Activated CD8-positive, alpha-beta T cell treated with anti-CD3 and anti-CD28 coated beads for 36 hours (primary cell): ENCODE results near the gene PLXND1. TPM values are rescaled to one million over a fixed set of nuclear protein-coding genes. Genes with fewer than 3 reads are reported as not detected.
"Not testable (repeated sequence)": the region's sequence is repeated elsewhere in the genome, so short reads cannot be mapped to it uniquely, and the experiment has no call there.

ENCODE experiments used
- ATAC-seq: fragments of 200-7000 bp; cut with Tn5 transposase; one replicate; pipeline ENCODE4 v1.10.0; 2021; ENCODE audit warnings: mild to moderate bottlenecking, moderate library complexity
- CTCF ChIA-PET: fragments of 350-600 bp; sonication (Branson Sonifier 250); formaldehyde crosslinking; loops from one replicate; lab custom pipeline; 2021; ENCODE audit warnings: antibody characterized with exemption; lab: Charles Lee
- POLR2A ChIA-PET: fragments of 350-600 bp; sonication (Branson Sonifier 250); formaldehyde crosslinking; loops from one replicate; lab custom pipeline; 2021; ENCODE audit warnings: antibody characterized with exemption; lab: Charles Lee
- DNase-seq: peaks from one replicate; pipeline ENCODE4 v3.0.0-alpha.2; 2020
- H3K27ac Mint-ChIP-seq: one replicate; pipeline ENCODE4 v1.8.0; 2021; ENCODE audit warnings: mild to moderate bottlenecking, mixed read lengths
- H3K27me3 Mint-ChIP-seq: one replicate; pipeline ENCODE4 v1.8.0; 2021; ENCODE audit warnings: mixed read lengths
- H3K36me3 Mint-ChIP-seq: one replicate; pipeline ENCODE4 v1.8.0; 2021; ENCODE audit warnings: low read depth, mixed read lengths
- H3K4me1 Mint-ChIP-seq: one replicate; pipeline ENCODE4 v1.8.0; 2021; ENCODE audit warnings: low read depth, mixed read lengths
- H3K4me3 Mint-ChIP-seq: one replicate; pipeline ENCODE4 v1.8.0; 2021; ENCODE audit warnings: mild to moderate bottlenecking, moderate library complexity, mixed read lengths
- H3K9me3 Mint-ChIP-seq: one replicate; pipeline ENCODE4 v1.8.0; 2021; ENCODE audit warnings: mixed read lengths
- CTCF ChIP-seq: fragments of 200-600 bp; IDR thresholded peaks from one replicate; pipeline ENCODE4 v1.8.0; 2022; ENCODE audit warnings: antibody characterized with exemption, mild to moderate bottlenecking
- intact Hi-C: fragments of 100-400 bp; cut with micrococcal nuclease; formaldehyde crosslinking; loops from one replicate; pipeline ENCODE4 v1.10.0; 2022
- total RNA-seq, 2 experiments: library from RNA; stranded (reverse); gene quantifications; one replicate each; pipeline ENCODE4 v1.2.3, GENCODE V29; 2021

Gene PLXND1
- total RNA-seq, 2 experiments from 2014 or later, result 10.7 to 12.5 TPM

- H3K27ac Mint-ChIP-seq, result no peak overlapping the region
- no peak overlapping the region for H3K4me3 Mint-ChIP-seq
- H3K4me1 Mint-ChIP-seq, result peaks cover 4% of the 10 kb centered on the region
- POLR2A ChIA-PET, result no interaction called here
- ATAC-seq (no peak), DNase-seq (no peak)
- no peaks in the 10 kb centered on the region for H3K9me3 Mint-ChIP-seq
- no peaks in the 10 kb centered on the region for H3K36me3 Mint-ChIP-seq
- no peaks in the 10 kb centered on the region for H3K27me3 Mint-ChIP-seq
- intact Hi-C loops, result loop anchor here (5.0 kb wide), 1 partner anchor 176 kb away; no protein-coding TSS in a partner anchor
- no peak for TF ChIP-seq CTCF
- CTCF ChIA-PET, result interaction anchor here (0.8 kb wide), 1 partner anchor 282 kb away, joined by 3 read pairs; no protein-coding TSS in a partner anchor
Measured at GRCh38 chr3:129651435-129652202, 45.1 kb upstream of the PLXND1 start.

GRCh38 chr3:129650256-129650872, 43.9 kb upstream of the PLXND1 start:
- peak; percentile 67 for ATAC-seq
- Mint-ChIP-seq H3K27me3 (no peaks in the 10 kb centered on the region), H3K27ac (no peak overlapping the region), H3K4me1 (peaks cover 4% of the 10 kb centered on the region), H3K4me3 (no peak overlapping the region), H3K9me3 (no peaks in the 10 kb centered on the region), H3K36me3 (no peaks in the 10 kb centered on the region)
- ChIA-PET POLR2A (no interaction called here), CTCF (interaction anchor here (0.9 to 5.0 kb wide), 11 partner anchors 11 to 284 kb away, joined by 3 to 46 read pairs (median 6); no protein-coding TSS in a partner anchor)
- peak; percentile 71 for TF ChIP-seq CTCF
- peak; percentile 80 for DNase-seq
- intact Hi-C loops, result loop anchor here (1.0 to 5.0 kb wide), 2 partner anchors 177 to 284 kb away; no protein-coding TSS in a partner anchor

GRCh38 chr3:129648391-129648790, 41.9 kb upstream of the PLXND1 start:
- Mint-ChIP-seq H3K36me3 (no peaks in the 10 kb centered on the region), H3K4me3 (no peak overlapping the region), H3K9me3 (no peaks in the 10 kb centered on the region), H3K27ac (no peak overlapping the region), H3K27me3 (no peaks in the 10 kb centered on the region), H3K4me1 (peaks cover 4% of the 10 kb centered on the region)
- ATAC-seq, result no peak
- no peak for TF ChIP-seq CTCF
- ChIA-PET CTCF (interaction anchor here (0.9 to 5.0 kb wide), 6 partner anchors 20 to 294 kb away, joined by 3 to 46 read pairs (median 7); no protein-coding TSS in a partner anchor), POLR2A (no interaction called here)
- no peak for DNase-seq
- intact Hi-C loops, result no loop called here

- POLR2A ChIA-PET, result no interaction called here
- H3K27me3 Mint-ChIP-seq, result no peaks in the 10 kb centered on the region
- H3K36me3 Mint-ChIP-seq, result no peaks in the 10 kb centered on the region
- no peak overlapping the region for H3K4me3 Mint-ChIP-seq
- ATAC-seq (no peak), DNase-seq (no peak)
- peaks cover 1% of the 10 kb centered on the region for H3K4me1 Mint-ChIP-seq
- no peak overlapping the region for H3K27ac Mint-ChIP-seq
- no peaks in the 10 kb centered on the region for H3K9me3 Mint-ChIP-seq
- TF ChIP-seq CTCF, result no peak
- CTCF ChIA-PET, result interaction anchor here (5.0 kb wide), 1 partner anchor 182 kb away, joined by 46 read pairs; no protein-coding TSS in a partner anchor
- intact Hi-C loops, result no loop called here
Measured at GRCh38 chr3:129645286-129645685, 38.8 kb upstream of the PLXND1 start.

GRCh38 chr3:129644836-129645235, 38.4 kb upstream of the PLXND1 start:
- ChIA-PET CTCF (no interaction called here), POLR2A (no interaction called here)
- ATAC-seq (no peak), DNase-seq (no peak)
- Mint-ChIP-seq H3K9me3 (no peaks in the 10 kb centered on the region), H3K36me3 (no peaks in the 10 kb centered on the region), H3K27ac (no peak overlapping the region), H3K4me1 (no peaks in the 10 kb centered on the region), H3K27me3 (no peaks in the 10 kb centered on the region), H3K4me3 (no peak overlapping the region)
- no peak for TF ChIP-seq CTCF
- intact Hi-C loops, result no loop called here

- intact Hi-C loops, H3K4me3 Mint-ChIP-seq: not testable (repeated sequence)
Measured at GRCh38 chr3:129641567-129642260, 35.2 kb upstream of the PLXND1 start.

More at GRCh38 chr3:129641567-129642260, 35.2 kb upstream of the PLXND1 start:
- ATAC-seq, H3K9me3 Mint-ChIP-seq, H3K36me3 Mint-ChIP-seq, POLR2A ChIA-PET, H3K27me3 Mint-ChIP-seq, H3K4me1 Mint-ChIP-seq, DNase-seq, H3K27ac Mint-ChIP-seq: not testable (repeated sequence)
- CTCF ChIA-PET, result interaction anchor here (0.9 kb wide), 1 partner anchor 183 kb away, joined by 3 read pairs; no protein-coding TSS in a partner anchor
